ENCODE data around the gene ZGPAT.
A peak's percentile ranks its signal among the peaks of the same experiment; 100 is the strongest.
"Not testable (repeated sequence)": the region's sequence is repeated elsewhere in the genome, so short reads cannot be mapped to it uniquely, and the experiment has no call there.

The ZGPAT gene

GRCh38 chr20:63768591-63769515 is 61.0 kb downstream of the ZGPAT start:
- DNase-seq: no peak

DNA sequence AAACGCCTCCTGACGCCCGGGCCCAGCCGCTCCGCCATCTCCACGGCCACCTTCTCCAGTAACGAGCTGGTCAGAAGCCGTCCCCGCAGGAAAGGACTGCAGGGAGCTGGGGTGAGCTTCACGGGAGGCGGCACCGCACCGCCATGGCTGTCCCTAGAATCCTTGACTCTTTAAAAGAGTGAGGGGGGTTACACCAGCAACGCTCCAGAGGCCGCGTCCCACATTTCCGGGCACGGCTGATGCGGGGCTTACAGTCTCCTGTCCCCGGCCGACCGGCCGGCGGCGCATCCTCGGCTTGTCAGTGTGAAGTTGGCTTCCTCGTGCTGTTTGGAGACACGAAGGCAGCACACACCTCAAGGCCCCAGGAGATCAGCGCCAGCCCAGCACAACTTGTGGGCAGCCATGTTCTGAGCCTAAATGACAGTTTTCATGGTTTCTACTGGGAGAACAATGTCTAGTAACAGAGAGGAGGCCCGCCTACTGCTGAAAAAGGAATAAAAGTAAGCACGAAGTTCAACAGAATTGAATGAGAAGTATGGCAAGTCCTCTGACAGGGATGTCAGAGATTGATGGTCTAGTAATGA is 62.1 kb downstream of the ZGPAT start:
- DNase-seq: no peak

DNA sequence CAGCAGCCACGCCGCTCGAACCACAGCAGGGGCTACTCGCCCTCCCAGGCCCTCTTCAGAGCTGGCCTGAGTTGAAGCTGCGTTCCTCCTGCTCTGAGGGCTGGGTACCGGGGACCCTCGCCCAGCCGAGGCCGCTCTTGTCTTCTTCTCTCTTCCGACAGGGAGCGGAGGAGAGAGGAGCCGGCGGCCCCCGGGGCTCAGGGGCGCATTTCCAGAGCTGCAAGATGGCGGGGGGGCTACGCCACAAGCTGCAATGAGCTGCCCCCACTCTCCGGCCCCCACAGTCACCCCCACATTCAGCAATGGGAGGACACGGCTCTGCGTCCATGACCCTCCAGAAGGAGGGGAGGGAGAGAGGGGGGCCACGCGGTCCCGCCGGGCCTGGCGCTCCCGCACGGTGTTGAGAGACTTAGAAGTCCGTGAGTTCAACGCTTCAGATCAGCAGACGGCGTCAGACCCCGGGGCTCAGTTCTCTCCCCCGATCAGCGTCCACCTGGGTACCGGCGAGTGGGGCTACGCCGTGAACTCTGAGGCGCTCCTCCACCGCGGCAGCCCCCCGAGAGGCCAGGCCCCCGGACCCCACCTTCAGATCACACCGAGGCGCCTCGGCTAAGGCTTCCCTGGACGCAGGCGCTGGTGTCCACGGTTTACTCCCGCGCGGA is 63.3 kb downstream of the ZGPAT start:
- DNase-seq: no peak

- DNase-seq: no peak
Measured at GRCh38 chr20:63772781-63773518, 65.1 kb downstream of the ZGPAT start.

DNA sequence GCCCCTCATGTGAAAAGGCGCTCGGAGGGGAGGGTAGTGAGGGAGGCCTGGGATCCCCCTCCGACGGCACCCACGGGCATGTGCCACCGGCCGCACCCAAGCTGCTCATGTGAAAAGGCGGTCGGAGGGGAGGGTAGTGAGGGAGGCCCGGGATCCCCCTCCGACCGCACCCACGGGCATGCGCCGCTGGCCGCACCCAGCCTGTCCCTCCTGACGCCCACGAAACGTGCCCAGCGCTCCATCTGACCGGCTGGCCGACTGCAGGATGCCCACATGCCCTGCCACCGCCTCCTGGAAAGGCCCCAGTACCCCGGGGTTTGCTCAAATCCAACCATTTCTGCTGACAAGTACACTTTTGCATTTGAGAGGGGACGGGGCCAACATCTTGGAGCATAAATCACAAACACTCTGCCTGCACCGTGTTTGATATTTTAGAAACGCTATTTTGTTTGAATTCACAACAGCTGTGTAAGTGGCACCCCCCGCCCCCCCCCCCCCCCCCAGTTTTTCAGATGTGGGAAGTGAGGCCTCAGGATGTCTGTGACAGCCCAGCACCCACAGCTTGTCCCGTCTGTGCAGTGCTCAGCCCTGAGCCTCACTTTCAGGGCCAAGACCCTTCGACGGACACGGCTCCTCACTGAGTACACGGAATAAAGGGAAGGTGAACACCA is 65.9 kb downstream of the ZGPAT start:
- DNase-seq: no peak

GRCh38 chr20:63774306-63774705 is 66.5 kb downstream of the ZGPAT start:
- no peak for DNase-seq

DNA sequence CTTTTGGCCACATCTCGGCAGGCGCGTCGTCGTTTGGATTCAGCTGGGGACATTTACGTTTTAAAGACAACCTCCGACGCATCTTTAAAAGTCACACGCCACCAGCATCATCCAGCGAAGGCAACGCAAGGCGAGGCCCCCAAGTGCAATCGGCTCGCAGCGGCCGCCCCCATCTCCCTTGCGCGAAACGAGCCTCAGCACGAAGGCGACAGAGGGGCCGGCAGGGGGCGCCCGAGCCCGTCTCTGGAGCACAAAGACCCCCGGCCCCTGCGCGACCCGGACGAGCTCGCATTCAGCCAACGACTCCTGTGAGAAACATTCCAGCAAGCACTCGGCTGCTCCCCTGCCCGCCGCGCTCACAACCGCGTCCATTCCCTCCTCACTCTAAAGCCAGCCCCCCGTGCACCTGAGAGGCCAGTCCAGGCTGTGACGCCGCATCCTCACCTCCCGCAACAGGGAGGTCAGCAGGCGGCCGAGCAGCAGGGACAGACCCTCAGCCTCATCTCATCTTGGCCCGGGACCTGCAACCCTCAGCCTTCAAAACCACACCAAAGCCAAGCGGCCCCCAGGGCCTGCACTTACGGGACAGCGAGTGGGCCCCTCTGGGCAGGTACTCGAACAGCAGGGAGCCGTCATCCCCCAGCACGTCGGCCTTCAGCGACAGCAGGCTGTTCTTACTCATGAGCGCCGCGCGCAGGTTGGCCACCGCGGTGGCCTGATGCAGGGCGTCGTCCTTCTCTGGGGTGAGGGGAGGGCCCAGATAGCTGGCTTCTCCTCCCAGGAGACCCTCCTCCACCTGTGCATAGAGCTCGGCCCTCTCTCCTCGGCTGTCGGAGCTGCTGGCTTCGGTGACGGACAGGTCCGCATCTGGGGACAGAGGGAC is 67.5 kb downstream of the ZGPAT start:
- DNase-seq: peak; percentile 39

GRCh38 chr20:63776875-63777274 is 69.0 kb downstream of the ZGPAT start:
- not testable (repeated sequence) for DNase-seq

- DNase-seq: no peak
Measured at GRCh38 chr20:63777614-63778013, 69.8 kb downstream of the ZGPAT start.

DNA sequence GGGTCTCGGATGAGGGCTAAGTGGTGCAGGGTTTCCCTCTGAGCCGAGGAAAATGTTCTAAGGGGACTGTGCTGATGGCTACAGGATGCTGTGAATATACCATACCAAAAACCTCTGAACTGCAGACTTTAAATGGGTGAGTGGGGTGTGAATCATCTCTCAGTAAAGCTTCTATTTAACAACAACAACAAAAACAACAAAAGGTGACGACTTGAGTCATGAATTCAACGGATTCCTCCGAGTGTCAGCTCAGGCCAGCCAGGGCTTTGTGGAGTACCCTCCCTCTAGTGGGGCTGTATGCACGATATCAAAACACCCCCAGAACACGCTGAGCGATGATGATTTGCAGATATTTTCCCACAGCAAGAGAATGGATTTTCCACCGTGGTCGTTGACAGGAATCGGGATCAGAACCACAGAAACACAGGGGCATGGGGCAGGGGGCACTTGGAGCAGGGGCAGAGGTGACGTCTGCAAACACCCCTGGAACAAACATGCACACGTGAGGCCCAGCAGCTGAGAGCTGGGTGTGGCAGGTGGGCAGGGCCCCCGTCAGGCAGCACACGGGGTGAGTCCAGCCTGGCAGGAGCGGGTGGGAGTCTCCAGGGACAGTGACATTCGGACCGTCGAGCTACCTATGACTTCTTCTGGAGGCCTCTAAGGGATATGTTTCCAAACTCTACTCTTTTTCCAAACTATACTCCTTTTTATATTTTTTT is 70.4 kb downstream of the ZGPAT start:
- DNase-seq: no peak

GRCh38 chr20:63778857-63779256 is 71.0 kb downstream of the ZGPAT start:
- DNase-seq: no peak

- DNase-seq: no peak
Measured at GRCh38 chr20:63781181-63781580, 73.3 kb downstream of the ZGPAT start.

DNA sequence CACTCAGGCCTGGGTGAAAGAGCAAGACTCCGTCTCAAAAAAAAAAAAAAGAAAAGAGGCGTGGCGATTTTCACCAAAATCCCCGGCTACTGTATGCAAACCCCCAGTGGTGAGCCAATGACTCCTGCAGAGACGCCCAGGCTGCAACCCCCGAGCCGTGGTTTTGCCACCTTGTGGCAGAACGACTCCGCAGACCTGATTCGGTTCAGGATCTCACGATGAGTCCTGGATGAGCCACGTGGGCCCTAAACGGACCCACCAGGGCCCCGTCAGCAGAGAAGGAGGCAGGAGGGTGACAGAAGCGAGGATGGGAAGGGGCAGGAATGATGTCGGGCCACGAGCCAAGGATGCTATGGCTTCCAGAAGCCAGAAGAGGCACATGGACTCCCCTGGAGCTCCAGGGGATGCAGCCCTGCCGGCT is 74.2 kb downstream of the ZGPAT start:
- no peak for DNase-seq

DNA sequence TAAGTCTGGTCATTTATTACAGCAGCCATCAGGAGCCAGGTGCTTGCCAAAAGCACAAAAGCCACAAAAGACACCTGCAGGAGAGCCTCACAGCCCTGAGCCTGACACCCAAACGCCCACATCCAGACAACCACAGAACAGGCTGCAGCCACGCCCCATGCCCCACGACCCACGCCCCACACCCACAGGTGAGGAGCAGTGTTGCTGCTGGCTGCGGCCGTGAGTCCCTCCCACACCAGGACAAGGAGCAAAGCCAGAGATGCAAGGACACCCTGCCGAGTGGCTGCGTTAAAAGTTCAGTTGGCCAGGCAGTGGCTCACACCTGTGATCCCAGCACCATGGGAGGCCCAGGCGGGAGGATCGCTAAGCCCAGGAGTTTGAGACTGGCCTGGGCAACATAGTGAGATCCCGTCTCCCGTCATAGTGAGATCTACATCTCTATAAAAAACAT is 74.7 kb downstream of the ZGPAT start:
- DNase-seq: no peak

- no peak for DNase-seq
Measured at GRCh38 chr20:63783970-63784369, 76.1 kb downstream of the ZGPAT start.

DNA sequence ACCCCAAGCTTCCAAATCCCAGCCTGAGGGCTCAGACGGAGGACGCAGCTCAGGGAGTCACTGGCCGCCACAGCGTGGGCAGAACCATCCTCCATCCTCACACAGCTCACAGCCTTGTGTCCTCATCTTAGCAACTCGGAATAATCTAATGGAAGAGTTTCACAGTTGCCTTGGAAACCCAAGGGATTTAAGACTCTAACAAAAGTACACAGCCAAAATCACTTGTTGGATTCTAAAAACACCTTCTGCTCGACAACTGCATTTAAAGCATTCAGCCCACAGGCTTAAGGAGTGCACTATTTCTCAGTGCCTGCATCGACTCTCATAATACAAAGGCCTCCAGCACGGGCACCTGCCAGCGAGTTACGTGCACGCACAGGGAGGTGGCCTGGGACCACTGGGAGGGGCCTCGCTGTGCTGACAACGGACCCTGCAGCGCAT is 77.9 kb downstream of the ZGPAT start:
- no peak for DNase-seq

Data from fibroblast of upper back skin (primary cell).